Umbilical cord (tissue), 2 donors: ENCODE results near the gene WNT7A. TPM values are rescaled to one million over a fixed set of nuclear protein-coding genes. Genes with fewer than 3 reads are reported as not detected.

Experiments
- DNase-seq: peaks from one replicate; pipeline ENCODE4 v3.0.0-alpha.2; 2015; ENCODE audit warnings: low spot score
- total RNA-seq: library from RNA; depleted of rRNA; stranded (reverse); fragments of >200 nt; gene quantifications from one replicate; pipeline ENCODE4 v1.2.3, GENCODE V29; 2014; ENCODE audit warnings: low replicate concordance; ENCODE audit not compliant: insufficient read depth

WNT7A gene
- total RNA-seq, 1 donor from 2014 or later: 1.4 TPM

- DNase-seq: no peak
Measured at GRCh38 chr3:13846238-13846637, 33.6 kb downstream of the WNT7A start.

GRCh38 chr3:13845806-13846205 is 34.1 kb downstream of the WNT7A start:
- no peak for DNase-seq

GRCh38 chr3:13844911-13845310 is 35.0 kb downstream of the WNT7A start:
- no peak for DNase-seq

DNA sequence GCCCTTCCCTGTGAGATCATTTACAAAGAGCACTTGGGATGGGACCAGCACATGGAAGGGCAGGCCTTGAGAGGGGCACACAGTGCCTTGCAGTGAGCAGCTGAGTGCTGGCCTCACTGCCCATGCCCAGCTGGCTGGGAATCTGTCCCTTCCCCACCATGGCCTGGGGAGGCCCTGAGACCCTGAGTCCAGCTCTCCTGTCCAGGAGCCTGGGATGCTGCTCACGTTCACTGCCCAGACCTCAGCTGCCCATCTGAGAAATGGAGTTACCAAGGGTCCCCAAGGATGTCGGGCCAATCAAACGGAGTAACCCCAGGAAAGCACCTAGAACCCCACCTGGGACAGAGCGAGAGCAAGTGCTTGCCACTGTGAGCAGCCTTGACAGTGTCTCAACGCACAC is 35.6 kb downstream of the WNT7A start:
- no peak for DNase-seq

DNA sequence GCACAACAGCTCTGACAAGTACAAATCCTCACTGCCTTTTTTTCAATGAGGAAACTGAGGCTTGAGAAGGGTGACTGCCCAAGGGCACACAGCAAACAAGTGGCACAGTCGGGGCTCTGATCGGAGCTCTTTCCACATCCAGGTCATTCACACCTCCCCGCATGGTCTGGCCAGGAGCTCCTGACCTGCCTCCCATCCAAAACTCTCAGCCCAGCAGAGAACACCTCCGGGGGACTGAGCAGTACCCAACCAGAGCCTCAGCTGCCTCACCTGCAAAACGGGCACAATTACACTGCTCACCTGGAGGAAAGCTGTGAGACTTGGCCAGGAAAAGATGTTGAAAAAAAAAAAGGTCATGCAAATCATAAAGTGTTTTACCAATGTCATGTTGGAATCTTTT is 36.5 kb downstream of the WNT7A start:
- DNase-seq: no peak

GRCh38 chr3:13842226-13842625 is 37.6 kb downstream of the WNT7A start:
- no peak for DNase-seq

GRCh38 chr3:13841826-13842225 is 38.0 kb downstream of the WNT7A start:
- DNase-seq: no peak

GRCh38 chr3:13841141-13841540 is 38.7 kb downstream of the WNT7A start:
- DNase-seq: no peak

DNA sequence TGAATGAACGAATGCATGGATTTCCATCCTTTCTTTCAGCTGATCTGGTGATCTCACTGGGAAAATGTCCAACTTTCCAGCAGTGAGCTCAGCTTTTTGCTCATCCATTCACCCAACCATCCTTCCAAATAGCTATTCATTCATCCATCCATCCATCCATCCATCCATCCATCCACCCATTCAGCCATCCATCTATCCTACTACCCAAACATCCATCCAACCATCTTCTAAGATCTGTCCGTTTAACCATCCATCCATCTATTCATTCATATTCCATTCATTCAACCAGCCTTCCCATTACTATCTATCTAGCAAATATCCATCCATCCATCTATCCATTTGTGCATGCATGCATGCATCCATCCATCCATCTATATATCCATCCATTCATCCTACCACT is 39.4 kb downstream of the WNT7A start:
- DNase-seq: no peak

- no peak for DNase-seq
Measured at GRCh38 chr3:13839726-13840340, 40.0 kb downstream of the WNT7A start.

DNA sequence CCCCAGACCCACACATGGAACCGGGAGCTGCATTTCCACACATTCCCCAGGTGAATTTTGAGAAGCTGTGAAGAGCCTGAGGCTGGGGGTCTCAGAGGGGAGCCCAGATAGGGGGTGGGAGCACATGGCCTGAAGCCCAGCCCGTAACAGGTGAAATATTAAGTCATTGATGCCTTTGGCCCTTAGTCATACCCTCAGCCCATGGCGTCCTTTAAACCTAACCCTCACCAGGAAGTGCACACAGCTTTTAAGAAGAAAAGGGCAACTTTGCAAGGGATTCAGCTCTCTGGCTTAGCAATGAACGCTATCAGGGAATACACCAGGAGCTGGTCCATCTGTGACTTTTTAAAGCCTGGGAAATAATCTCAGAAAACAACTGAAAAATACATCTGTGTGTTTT is 40.6 kb downstream of the WNT7A start:
- DNase-seq: no peak

GRCh38 chr3:13838421-13838820 is 41.5 kb downstream of the WNT7A start:
- DNase-seq: no peak

DNA sequence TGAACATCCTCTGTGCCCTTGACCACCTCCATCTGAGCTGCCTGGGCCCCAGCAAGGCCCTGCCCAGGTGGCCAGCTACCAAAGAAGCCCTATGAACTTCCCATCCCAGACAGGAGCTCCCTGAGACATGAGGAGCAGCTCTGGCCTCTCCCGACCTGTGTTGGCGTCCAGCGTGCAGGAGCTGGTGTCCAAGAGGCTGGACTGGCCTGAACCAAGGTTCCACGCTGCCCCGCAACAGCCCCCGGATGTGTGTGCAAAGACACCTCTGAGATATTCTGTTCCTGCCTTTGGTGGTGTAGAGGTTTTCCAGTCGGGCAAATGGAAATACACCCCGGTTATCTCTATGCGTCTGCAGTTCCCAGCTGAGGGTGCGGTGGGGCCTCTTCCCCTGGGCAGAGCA is 42.1 kb downstream of the WNT7A start:
- no peak for DNase-seq

GRCh38 chr3:13836658-13837587 is 42.9 kb downstream of the WNT7A start:
- peak; percentile 15 for DNase-seq

GRCh38 chr3:13835246-13835645 is 44.6 kb downstream of the WNT7A start:
- no peak for DNase-seq

GRCh38 chr3:13834258-13835035 is 45.4 kb downstream of the WNT7A start:
- DNase-seq: no peak

DNA sequence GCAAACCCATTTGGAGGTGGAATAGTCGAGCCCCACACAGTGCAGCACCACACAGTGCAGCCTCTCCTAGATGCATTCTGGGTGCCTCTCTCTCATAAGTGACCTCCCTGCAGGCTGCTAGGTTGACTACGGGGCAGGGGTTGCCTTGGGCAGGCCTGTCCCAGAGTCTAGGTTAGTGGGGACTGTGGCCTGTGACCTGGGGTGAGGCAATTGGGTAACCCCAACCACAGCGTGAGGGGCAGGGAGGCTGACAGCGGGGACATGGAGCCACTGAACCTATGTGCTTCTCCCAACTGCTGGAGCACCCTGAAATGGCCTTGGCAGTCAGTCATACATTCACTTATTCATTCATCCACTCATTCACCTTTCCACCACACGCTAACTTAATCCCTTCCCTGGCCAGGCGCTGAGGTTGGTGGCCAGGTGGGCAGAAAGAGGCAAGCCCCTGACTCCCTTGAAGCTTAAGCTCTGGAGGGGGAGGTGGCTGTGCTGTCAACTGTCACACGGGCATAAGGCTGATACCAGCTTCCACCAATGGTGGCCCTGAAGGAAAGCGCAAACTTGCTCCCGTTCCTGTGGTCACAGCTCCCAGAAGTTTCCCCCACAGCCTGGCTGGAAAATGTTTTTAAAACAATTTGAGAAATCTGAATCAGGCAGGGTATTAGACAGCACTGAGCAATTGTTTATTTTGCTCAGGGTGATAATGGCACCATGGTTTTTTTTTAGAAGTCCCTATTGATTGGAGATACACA is 46.2 kb downstream of the WNT7A start:
- no peak for DNase-seq

DNA sequence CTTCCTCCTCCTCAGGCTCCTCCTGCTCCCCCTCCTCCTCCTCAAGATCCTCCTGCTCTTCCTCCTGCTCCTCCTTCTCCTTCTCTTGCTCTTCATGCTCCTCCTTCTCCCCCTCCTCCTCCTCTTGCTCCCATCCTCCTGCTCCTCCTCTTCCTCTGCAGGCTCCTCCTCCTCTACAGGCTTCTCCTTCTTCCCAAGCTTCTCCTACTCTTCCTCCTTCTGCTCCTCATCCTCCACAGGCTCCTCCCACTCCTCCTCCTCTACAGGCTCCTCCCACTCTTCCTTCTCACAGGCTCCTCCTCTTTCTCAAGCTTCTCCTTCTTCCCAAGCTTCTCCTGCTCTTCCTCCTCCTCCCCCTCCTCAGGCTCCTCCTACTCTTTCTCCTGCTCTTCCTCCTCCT is 47.7 kb downstream of the WNT7A start:
- no peak for DNase-seq

GRCh38 chr3:13831386-13831996 is 48.4 kb downstream of the WNT7A start:
- no peak for DNase-seq

DNA sequence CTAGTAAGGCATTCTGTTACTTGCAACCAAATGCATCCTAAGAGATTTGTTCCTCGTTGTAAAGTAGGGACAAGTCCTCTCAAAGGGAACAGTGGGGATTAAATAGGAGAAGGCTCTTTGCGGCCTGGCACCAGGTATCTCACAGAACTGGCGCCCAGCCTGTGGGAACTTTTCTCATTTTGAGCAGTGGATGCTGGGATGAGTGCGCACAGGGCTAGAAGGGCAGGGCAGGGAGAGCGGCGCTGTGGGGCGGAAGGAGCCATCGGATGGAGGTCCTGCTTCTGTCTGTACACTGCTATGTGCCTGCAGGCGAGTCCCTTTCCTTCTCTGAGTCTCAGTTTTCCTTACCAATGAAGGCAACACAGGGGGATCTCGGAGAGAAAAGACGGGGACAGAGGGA is 50.6 kb downstream of the WNT7A start:
- no peak for DNase-seq
